ENCODE results near the gene ABCC11. TPM values are rescaled to one million over a fixed set of nuclear protein-coding genes. Genes with fewer than 3 reads are reported as not detected.

The ABCC11 gene
- total and polyA plus RNA-seq, 2 donors (not counting 1 experiment from before 2014, with no cell fraction given): 0.09 TPM; not detected in 1

GRCh38 chr16:48139517-48139916, 107.8 kb downstream of the ABCC11 start:
- CTCF ChIA-PET: no interaction called here
- H3K27ac Mint-ChIP-seq: no peak overlapping the region
- no peak for TF ChIP-seq EZH2 (IDR thresholded peaks at IDR 0.05; ENCODE audit: borderline replicate concordance, insufficient read depth, low read depth, low read length, poor library complexity, severe bottlenecking)
- TF ChIP-seq, protein P1, sequence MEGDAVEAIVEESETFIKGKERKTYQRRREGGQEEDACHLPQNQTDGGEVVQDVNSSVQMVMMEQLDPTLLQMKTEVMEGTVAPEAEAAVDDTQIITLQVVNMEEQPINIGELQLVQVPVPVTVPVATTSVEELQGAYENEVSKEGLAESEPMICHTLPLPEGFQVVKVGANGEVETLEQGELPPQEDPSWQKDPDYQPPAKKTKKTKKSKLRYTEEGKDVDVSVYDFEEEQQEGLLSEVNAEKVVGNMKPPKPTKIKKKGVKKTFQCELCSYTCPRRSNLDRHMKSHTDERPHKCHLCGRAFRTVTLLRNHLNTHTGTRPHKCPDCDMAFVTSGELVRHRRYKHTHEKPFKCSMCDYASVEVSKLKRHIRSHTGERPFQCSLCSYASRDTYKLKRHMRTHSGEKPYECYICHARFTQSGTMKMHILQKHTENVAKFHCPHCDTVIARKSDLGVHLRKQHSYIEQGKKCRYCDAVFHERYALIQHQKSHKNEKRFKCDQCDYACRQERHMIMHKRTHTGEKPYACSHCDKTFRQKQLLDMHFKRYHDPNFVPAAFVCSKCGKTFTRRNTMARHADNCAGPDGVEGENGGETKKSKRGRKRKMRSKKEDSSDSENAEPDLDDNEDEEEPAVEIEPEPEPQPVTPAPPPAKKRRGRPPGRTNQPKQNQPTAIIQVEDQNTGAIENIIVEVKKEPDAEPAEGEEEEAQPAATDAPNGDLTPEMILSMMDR (IDR thresholded peaks at IDR 0.05): no peak
- H3K27me3 Mint-ChIP-seq: peaks cover 14% of the 10 kb centered on the region
- Histone ChIP-seq H2AFZ (ENCODE audit: insufficient read depth, low read depth, low read length, poor library complexity, severe bottlenecking) (no peak overlapping the region), H3K27ac (ENCODE audit: low read length in 2 of 2) (no peak overlapping the region), H3K27me3 (replicated peaks in 1 of 4; ENCODE audit: control extremely low read depth in 1 of 4, control insufficient read depth in 3 of 4, insufficient read depth in 4 of 4, low read length in 3 of 4) (no peaks in the 10 kb centered on the region), H3K4me1 (ENCODE audit: control insufficient read depth in 2 of 2, insufficient read depth in 2 of 2, low read length in 2 of 2) (no peaks in the 10 kb centered on the region), H3K4me3 (ENCODE audit: control extremely low read depth in 1 of 5, extremely low read depth in 1 of 5, insufficient read depth in 1 of 5, low read depth in 2 of 5, low read length in 4 of 5) (no peak overlapping the region), H3K79me2 (ENCODE audit: control insufficient read depth, insufficient read depth, low read length) (no peaks in the 10 kb centered on the region), H3K9me3 (ENCODE audit: control extremely low read depth in 1 of 3, control insufficient read depth in 2 of 3, insufficient read depth in 1 of 3, low read length in 2 of 3) (no peaks in the 10 kb centered on the region), H3K36me3 (replicated peaks in 1 of 2; ENCODE audit: control extremely low read depth in 1 of 2, control insufficient read depth in 1 of 2, extremely low read depth in 1 of 2, insufficient read depth in 2 of 2, low read length in 1 of 2) (no peaks in the 10 kb centered on the region), H3K4me2 (replicated peaks; ENCODE audit: low read depth, low read length, poor library complexity, severe bottlenecking) (no peak overlapping the region), H3K9ac (ENCODE audit: low read length) (no peak overlapping the region), H4K20me1 (ENCODE audit: control insufficient read depth, insufficient read depth, low read length, poor library complexity, severe bottlenecking) (no peaks in the 10 kb centered on the region)
- ATAC-seq (ENCODE audit: low read depth) (no peak), DNase-seq (no peak)
- no peaks in the 10 kb centered on the region for H3K4me1 Mint-ChIP-seq
- WGBS (ENCODE audit: insufficient coverage): no CpG with 5 or more reads among the region's 3 CpGs
- POLR2A ChIA-PET: no interaction called here
- no peaks in the 10 kb centered on the region for H3K9me3 Mint-ChIP-seq (ENCODE audit: insufficient read depth)
- intact Hi-C loops (cut with micrococcal nuclease): no loop called here
- H3K4me3 Mint-ChIP-seq: no peak overlapping the region

DNA sequence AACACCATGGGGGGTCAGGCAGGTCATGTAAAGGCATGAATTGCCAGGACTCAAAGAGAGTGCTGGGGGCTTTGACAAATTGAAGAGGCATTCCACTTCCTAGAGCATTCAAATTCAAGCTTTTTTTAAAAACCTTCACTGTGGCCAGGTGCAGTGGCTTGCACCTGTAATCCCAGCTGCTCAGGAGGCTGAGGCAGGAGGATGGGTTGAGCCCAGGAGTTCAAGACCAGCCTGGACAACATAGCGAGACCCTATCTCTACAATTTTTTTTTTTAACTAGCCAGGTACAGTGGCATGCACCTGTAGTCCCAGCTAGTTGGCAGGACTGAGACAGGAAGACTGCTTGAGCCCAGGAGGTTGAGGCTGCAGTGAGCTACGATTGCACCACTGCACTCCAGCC, 108.8 kb downstream of the ABCC11 start:
- Histone ChIP-seq H3K36me3 (replicated peaks in 1 of 2; ENCODE audit: control extremely low read depth in 1 of 2, control insufficient read depth in 1 of 2, extremely low read depth in 1 of 2, insufficient read depth in 2 of 2, low read length in 1 of 2) (no peaks in the 10 kb centered on the region), H2AFZ (ENCODE audit: insufficient read depth, low read depth, low read length, poor library complexity, severe bottlenecking) (no peak overlapping the region), H3K27me3 (replicated peaks in 1 of 4; ENCODE audit: control extremely low read depth in 1 of 4, control insufficient read depth in 3 of 4, insufficient read depth in 4 of 4, low read length in 3 of 4) (no peaks in the 10 kb centered on the region), H3K4me3 (ENCODE audit: control extremely low read depth in 1 of 5, extremely low read depth in 1 of 5, insufficient read depth in 1 of 5, low read depth in 2 of 5, low read length in 4 of 5) (no peak overlapping the region), H3K27ac (ENCODE audit: low read length in 2 of 2) (no peak overlapping the region), H4K20me1 (ENCODE audit: control insufficient read depth, insufficient read depth, low read length, poor library complexity, severe bottlenecking) (no peaks in the 10 kb centered on the region), H3K9me3 (ENCODE audit: control extremely low read depth in 1 of 3, control insufficient read depth in 2 of 3, insufficient read depth in 1 of 3, low read length in 2 of 3) (no peaks in the 10 kb centered on the region), H3K79me2 (ENCODE audit: control insufficient read depth, insufficient read depth, low read length) (no peaks in the 10 kb centered on the region), H3K4me2 (replicated peaks; ENCODE audit: low read depth, low read length, poor library complexity, severe bottlenecking) (no peak overlapping the region), H3K4me1 (ENCODE audit: control insufficient read depth in 2 of 2, insufficient read depth in 2 of 2, low read length in 2 of 2) (no peaks in the 10 kb centered on the region), H3K9ac (ENCODE audit: low read length) (no peak overlapping the region)
- no peak for DNase-seq
- Mint-ChIP-seq H3K9me3 (ENCODE audit: insufficient read depth) (no peaks in the 10 kb centered on the region), H3K27me3 (peaks cover 14% of the 10 kb centered on the region), H3K4me1 (no peaks in the 10 kb centered on the region), H3K4me3 (no peak overlapping the region), H3K27ac (no peak overlapping the region)
- POLR2A ChIA-PET: no interaction called here
- intact Hi-C loops (cut with micrococcal nuclease): no loop called here
- CTCF ChIA-PET: no interaction called here
- WGBS (ENCODE audit: insufficient coverage): 83% methylated on average over 1 of the region's 2 CpGs
- ATAC-seq (ENCODE audit: low read depth): no peak
- TF ChIP-seq, protein P1 (IDR thresholded peaks at IDR 0.05): no peak
- no peak for TF ChIP-seq EZH2 (IDR thresholded peaks at IDR 0.05; ENCODE audit: borderline replicate concordance, insufficient read depth, low read depth, low read length, poor library complexity, severe bottlenecking)
